ENCODE measurements around the gene OR14C36.

Gene OR14C36

GRCh38 chr1:248380854-248381253 is 32.3 kb downstream of the OR14C36 start:
- H3K27ac ChIP-seq: no peak overlapping the region
- TF ChIP-seq, protein P1, sequence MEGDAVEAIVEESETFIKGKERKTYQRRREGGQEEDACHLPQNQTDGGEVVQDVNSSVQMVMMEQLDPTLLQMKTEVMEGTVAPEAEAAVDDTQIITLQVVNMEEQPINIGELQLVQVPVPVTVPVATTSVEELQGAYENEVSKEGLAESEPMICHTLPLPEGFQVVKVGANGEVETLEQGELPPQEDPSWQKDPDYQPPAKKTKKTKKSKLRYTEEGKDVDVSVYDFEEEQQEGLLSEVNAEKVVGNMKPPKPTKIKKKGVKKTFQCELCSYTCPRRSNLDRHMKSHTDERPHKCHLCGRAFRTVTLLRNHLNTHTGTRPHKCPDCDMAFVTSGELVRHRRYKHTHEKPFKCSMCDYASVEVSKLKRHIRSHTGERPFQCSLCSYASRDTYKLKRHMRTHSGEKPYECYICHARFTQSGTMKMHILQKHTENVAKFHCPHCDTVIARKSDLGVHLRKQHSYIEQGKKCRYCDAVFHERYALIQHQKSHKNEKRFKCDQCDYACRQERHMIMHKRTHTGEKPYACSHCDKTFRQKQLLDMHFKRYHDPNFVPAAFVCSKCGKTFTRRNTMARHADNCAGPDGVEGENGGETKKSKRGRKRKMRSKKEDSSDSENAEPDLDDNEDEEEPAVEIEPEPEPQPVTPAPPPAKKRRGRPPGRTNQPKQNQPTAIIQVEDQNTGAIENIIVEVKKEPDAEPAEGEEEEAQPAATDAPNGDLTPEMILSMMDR (IDR thresholded peaks at IDR 0.05): no peak
- no peak for TF ChIP-seq ZFX (IDR thresholded peaks at IDR 0.05; ENCODE audit: borderline replicate concordance)

DNA sequence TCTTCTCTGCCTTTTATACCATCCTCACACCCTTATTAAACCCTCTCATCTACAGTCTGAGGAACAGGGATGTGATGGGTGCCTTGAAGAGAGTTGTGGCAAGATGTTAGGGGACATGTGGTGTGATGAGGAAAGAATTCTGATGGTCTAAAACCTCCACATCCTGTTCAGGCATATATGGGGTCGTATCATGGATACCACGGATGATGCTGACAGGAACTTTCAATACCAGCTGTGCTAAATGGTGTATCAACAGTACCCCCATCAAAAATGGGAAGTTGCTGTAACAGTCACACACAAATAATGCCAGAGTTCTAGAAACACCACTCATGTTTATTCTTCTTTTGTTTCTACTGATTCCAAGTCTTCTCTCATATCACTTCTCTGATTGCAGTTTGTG is 39.9 kb downstream of the OR14C36 start:
- TF ChIP-seq ZFX (IDR thresholded peaks at IDR 0.05; ENCODE audit: borderline replicate concordance): no peak
- TF ChIP-seq, protein P1 (IDR thresholded peaks at IDR 0.05): no peak
- no peak overlapping the region for H3K27ac ChIP-seq

- no peak for TF ChIP-seq ZFX (IDR thresholded peaks at IDR 0.05; ENCODE audit: borderline replicate concordance)
- TF ChIP-seq, protein P1 (IDR thresholded peaks at IDR 0.05): no peak
- H3K27ac ChIP-seq: no peak overlapping the region
Observed at GRCh38 chr1:248393050-248393449, 44.5 kb downstream of the OR14C36 start.

Measured in 22Rv1 (cell line).